Body of pancreas (tissue), 4 donors: ENCODE measurements around the gene LRP1-AS.

Experiments used
- CTCF ChIP-seq, 7 experiments: fragments of 450-650 bp in 4 of 7; fragments of 200-600 bp in 3 of 7; sonication (generic) in 3 of 7; IDR thresholded peaks; one replicate each; pipeline ENCODE4 v1.5.1; 2016 to 2019; ENCODE audit warnings: antibody characterized with exemption in 7 of 7
- POLR2A ChIP-seq, 3 donors: fragments of 450-650 bp; IDR thresholded peaks; one replicate each; pipeline ENCODE4 v1.6.1; 2016; ENCODE audit warnings: antibody characterized with exemption in 3 of 3, mild to moderate bottlenecking in 2 of 3

- TF ChIP-seq CTCF (IDR thresholded peaks at IDR 0.05) (no peak), POLR2A (IDR thresholded peaks at IDR 0.05) (no peak)
Measured at GRCh38 chr12:57169046-57169795, 21.8 kb upstream of the LRP1-AS start.
